ENCODE results near the gene NMUR1. TPM values are rescaled to one million over a fixed set of nuclear protein-coding genes. Genes with fewer than 3 reads are reported as not detected.

NMUR1 gene
- total RNA-seq, 1 donor from 2014 or later, result not detected

DNA sequence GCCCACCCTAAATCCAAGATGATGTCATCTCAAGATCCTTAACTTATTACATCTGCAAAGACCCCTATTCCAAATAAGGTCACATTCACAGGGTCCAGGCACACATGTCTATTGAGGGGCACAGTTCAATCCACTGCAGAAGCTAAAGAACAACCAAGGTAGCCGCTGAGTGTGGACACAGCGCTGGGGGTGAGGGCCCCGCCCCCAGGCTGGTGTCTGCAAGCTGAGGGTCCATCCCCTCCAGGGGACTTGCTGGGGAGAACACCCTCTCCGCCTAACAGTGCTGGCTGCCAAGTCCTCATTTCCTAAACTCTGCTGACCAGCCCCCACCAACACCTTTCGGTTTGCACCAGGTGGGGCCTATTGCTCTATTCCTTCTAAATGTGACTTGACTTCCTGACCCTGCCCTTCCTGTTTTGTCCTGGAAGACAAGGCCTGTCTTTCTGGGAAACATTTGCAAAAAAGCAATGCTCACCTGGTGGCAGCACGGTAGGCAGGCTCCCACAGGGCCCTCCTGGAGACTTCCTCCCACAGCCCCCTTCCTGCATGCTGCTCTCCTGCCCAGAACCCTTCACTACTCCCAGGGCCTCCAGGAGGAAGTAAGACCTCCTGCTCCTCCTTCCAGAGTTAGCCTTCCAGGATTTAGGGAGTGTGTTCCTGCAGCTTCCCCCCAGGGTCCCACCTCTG is 38.0 kb upstream of the NMUR1 start:
- Mint-ChIP-seq H3K27me3 (ENCODE audit: unreplicated experiment) (peaks cover 3% of the 10 kb centered on the region), H3K27ac (ENCODE audit: unreplicated experiment) (no peak overlapping the region), H3K36me3 (ENCODE audit: low read depth, unreplicated experiment) (no peaks in the 10 kb centered on the region), H3K9me3 (ENCODE audit: unreplicated experiment) (no peaks in the 10 kb centered on the region), H3K4me3 (ENCODE audit: unreplicated experiment) (no peak overlapping the region), H3K4me1 (ENCODE audit: unreplicated experiment) (peaks cover 6% of the 10 kb centered on the region)
- DNase-seq (ENCODE audit: low spot score), result no peak
- TF ChIP-seq, protein P1, sequence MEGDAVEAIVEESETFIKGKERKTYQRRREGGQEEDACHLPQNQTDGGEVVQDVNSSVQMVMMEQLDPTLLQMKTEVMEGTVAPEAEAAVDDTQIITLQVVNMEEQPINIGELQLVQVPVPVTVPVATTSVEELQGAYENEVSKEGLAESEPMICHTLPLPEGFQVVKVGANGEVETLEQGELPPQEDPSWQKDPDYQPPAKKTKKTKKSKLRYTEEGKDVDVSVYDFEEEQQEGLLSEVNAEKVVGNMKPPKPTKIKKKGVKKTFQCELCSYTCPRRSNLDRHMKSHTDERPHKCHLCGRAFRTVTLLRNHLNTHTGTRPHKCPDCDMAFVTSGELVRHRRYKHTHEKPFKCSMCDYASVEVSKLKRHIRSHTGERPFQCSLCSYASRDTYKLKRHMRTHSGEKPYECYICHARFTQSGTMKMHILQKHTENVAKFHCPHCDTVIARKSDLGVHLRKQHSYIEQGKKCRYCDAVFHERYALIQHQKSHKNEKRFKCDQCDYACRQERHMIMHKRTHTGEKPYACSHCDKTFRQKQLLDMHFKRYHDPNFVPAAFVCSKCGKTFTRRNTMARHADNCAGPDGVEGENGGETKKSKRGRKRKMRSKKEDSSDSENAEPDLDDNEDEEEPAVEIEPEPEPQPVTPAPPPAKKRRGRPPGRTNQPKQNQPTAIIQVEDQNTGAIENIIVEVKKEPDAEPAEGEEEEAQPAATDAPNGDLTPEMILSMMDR (IDR thresholded peaks at IDR 0.05; ENCODE audit: unreplicated experiment), result no peak

DNA sequence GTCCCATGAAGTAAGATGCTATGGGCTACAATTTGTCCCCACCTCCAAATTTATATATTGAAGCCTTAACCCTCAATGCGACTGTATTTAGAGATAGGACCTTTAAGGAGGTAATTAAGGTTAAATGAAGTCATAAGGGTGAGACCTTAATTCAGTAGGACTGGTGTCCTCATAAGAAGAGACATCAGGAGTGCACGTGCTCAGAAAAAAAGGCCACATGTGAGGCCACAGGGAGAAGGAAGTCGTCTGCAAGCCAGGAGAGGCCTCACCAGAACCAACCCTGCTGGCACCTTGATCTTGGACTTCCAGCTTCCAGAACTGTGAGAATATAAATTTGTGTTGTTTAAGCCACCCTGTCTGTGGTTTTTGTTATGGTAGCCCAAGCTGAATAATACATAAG is 36.9 kb upstream of the NMUR1 start:
- TF ChIP-seq, protein P1 (IDR thresholded peaks at IDR 0.05; ENCODE audit: unreplicated experiment), result no peak
- no peaks in the 10 kb centered on the region for H3K36me3 Mint-ChIP-seq (ENCODE audit: low read depth, unreplicated experiment)
- H3K9me3 Mint-ChIP-seq (ENCODE audit: unreplicated experiment), result no peaks in the 10 kb centered on the region
- DNase-seq (ENCODE audit: low spot score), result no peak
- H3K4me3 Mint-ChIP-seq (ENCODE audit: unreplicated experiment), result no peak overlapping the region
- peaks cover 1% of the 10 kb centered on the region for H3K27me3 Mint-ChIP-seq (ENCODE audit: unreplicated experiment)
- no peak overlapping the region for H3K27ac Mint-ChIP-seq (ENCODE audit: unreplicated experiment)
- peaks cover 6% of the 10 kb centered on the region for H3K4me1 Mint-ChIP-seq (ENCODE audit: unreplicated experiment)

DNA sequence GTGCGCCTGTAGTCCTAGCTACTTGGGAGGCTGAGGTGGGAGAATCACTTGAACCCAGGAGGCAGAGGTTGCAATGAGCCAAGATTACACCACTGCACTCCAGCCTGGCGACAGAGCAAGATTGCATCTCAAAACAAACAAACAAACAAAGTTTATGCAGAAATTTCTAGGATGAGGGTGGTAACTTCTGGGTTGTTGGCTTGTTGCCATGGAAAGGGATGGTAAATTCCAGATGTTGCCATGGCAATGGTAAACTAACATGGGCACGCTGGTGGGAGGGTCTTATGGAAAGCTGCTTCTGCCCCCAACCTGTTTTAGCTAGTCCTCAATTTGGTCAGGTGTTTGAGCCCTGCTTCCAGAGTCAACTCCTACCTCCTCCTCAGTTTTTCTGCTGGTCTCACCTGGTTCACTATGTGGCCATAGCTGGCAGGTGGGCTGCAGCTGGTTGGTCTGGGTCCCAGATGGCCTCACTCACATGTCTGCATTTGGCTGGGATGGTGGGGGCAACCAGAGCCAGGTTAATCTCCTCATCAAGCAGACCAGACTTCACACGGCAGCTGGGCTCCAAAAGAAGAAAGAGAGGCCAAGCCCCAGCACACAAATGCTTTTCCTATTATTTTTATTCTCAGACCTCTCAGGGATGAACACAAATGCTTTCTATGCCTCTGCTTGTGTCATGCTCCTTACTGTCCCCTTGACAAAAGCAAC is 35.8 kb upstream of the NMUR1 start:
- no peaks in the 10 kb centered on the region for H3K36me3 Mint-ChIP-seq (ENCODE audit: low read depth, unreplicated experiment)
- no peaks in the 10 kb centered on the region for H3K27me3 Mint-ChIP-seq (ENCODE audit: unreplicated experiment)
- TF ChIP-seq, protein P1 (IDR thresholded peaks at IDR 0.05; ENCODE audit: unreplicated experiment), result no peak
- H3K9me3 Mint-ChIP-seq (ENCODE audit: unreplicated experiment), result no peaks in the 10 kb centered on the region
- H3K4me3 Mint-ChIP-seq (ENCODE audit: unreplicated experiment), result no peak overlapping the region
- H3K27ac Mint-ChIP-seq (ENCODE audit: unreplicated experiment), result no peak overlapping the region
- peaks cover 6% of the 10 kb centered on the region for H3K4me1 Mint-ChIP-seq (ENCODE audit: unreplicated experiment)
- no peak for DNase-seq (ENCODE audit: low spot score)

DNA sequence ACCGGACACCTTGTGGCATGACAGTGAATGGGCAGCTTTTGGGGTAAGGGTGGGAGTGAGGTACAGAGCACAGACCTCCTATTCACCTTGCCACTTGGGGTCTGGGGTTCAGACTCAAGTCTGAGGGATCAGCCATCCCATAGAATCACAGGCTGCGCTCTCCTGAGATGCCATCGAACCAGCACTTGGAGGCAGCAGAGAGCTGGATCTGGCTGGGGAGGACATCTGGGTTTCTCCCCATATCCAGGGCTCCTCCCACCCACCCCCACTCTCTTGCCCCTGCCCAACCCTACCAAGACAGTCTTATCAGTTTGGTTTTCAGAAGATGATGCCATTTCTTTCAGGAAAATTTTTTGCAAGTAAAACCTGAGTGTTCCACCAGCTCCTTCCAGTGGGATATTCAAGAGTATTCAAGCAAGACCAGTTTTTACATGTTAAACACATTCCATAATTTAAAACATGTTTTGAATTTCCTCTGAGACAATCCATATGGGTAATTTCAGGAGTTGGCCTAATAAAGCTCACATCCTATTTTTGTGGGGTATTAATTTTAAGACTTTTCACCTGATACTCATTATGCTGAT is 33.2 kb upstream of the NMUR1 start:
- H3K4me1 Mint-ChIP-seq (ENCODE audit: unreplicated experiment), result peaks cover 2% of the 10 kb centered on the region
- no peak overlapping the region for H3K4me3 Mint-ChIP-seq (ENCODE audit: unreplicated experiment)
- TF ChIP-seq, protein P1 (IDR thresholded peaks at IDR 0.05; ENCODE audit: unreplicated experiment), result peak; percentile 62
- no peak overlapping the region for H3K27ac Mint-ChIP-seq (ENCODE audit: unreplicated experiment)
- peak; percentile 56 for DNase-seq (ENCODE audit: low spot score)
- no peaks in the 10 kb centered on the region for H3K9me3 Mint-ChIP-seq (ENCODE audit: unreplicated experiment)
- H3K36me3 Mint-ChIP-seq (ENCODE audit: low read depth, unreplicated experiment), result no peaks in the 10 kb centered on the region
- no peaks in the 10 kb centered on the region for H3K27me3 Mint-ChIP-seq (ENCODE audit: unreplicated experiment)

Measured in endothelial cell (in vitro differentiated cells).